HG03280 (cell line): ENCODE data around the gene MXI1.
"Not testable (repeated sequence)": the region's sequence is repeated elsewhere in the genome, so short reads cannot be mapped to it uniquely, and the experiment has no call there.

Source experiments
- ATAC-seq: cut with Tn5 transposase; IDR thresholded peaks from one replicate; pipeline ENCODE4 v1.9.1; 2021; ENCODE audit warnings: mild to moderate bottlenecking, moderate library complexity; ENCODE audit not compliant: unreplicated experiment

The MXI1 gene

GRCh38 chr10:110233846-110234245 is 26.4 kb downstream of the MXI1 start:
- ATAC-seq, result no peak

GRCh38 chr10:110237894-110238480 is 30.6 kb downstream of the MXI1 start:
- ATAC-seq, result no peak

DNA sequence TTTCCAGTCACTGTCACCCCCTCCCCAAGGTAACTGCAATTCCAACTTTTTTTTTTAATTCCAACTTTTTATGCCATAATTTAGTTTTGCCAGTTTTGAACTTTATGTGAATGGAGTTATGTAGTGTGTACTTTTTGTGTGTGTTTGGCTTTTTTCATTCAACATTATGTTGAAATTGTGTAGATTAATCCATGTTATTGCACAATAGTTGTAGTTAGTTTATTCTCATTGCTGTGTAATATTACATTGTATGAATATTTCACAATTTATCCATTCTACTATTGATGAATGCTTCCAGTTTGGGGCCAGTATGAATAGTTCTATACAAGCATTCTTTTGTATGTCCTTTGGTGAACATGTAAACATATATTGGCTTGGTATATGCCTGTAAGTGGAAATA is 32.5 kb downstream of the MXI1 start:
- ATAC-seq, result no peak

DNA sequence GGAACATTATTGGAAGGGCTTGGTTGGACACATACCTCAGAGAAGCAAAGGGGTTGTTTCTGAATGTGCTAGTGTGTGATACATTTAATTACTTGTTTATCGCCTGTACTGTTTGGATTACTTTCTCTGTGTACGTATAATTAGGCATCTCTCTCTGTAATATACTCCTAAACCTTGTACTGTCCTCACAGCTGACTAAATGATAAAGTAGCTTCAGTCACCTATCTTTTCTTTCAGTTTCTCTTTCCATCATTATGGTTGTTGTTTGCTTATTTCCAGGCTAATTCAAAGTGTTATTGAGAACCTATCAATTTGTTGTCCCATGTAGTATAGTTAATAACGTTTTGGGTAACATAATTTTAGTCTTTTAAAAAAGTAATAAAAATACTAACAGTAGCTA is 34.0 kb downstream of the MXI1 start:
- no peak for ATAC-seq

- no peak for ATAC-seq
Observed at GRCh38 chr10:110241841-110242240, 34.4 kb downstream of the MXI1 start.

- ATAC-seq, result no peak
Observed at GRCh38 chr10:110242511-110242910, 35.1 kb downstream of the MXI1 start.

DNA sequence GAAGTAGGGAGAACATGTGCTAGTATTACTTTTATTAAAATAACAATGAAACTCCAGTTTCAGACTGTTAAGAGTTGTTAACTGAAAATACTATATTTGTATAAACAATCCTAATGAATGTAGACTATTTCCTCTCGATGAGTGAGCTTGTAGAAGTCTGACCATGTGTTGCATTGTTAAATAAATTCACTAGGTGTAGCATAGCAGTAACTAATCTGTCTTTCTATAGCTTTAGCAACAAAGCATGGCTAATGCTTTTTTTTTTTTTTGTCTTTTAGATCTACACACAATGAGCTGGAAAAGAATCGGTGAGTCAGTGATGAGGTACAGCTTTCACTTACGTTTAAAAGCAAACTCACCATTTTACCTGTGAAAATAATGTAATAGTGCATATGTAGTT is 37.1 kb downstream of the MXI1 start:
- ATAC-seq, result no peak

GRCh38 chr10:110247833-110248232 is 40.4 kb downstream of the MXI1 start:
- ATAC-seq, result not testable (repeated sequence)

- ATAC-seq, result peak; percentile 64
Observed at GRCh38 chr10:110249489-110249888, 42.1 kb downstream of the MXI1 start.

- peak; percentile 86 for ATAC-seq
Observed at GRCh38 chr10:110251392-110251791, 44.0 kb downstream of the MXI1 start.

GRCh38 chr10:110252151-110252550 is 44.7 kb downstream of the MXI1 start:
- no peak for ATAC-seq

GRCh38 chr10:110254467-110254866 is 47.1 kb downstream of the MXI1 start:
- no peak for ATAC-seq

DNA sequence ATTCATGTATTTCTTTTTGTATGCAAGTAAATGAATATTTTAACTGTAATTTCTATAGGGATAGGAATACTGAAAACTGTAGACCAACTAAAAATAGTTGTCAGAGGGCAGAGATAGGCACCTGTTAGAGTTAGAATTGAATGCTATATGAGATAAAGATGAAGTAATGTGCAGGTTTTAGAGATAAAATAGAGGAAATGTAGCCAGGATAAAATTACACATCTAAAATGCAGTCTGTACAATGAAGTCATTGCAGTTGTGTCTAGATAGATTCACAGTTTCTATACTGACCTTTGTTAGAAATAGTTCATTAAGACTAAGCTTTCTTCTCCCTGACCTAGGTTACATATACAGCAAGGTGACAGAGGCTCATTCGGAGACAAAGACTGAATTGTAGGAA is 51.1 kb downstream of the MXI1 start:
- ATAC-seq, result no peak

GRCh38 chr10:110259317-110259716 is 51.9 kb downstream of the MXI1 start:
- no peak for ATAC-seq

- no peak for ATAC-seq
Observed at GRCh38 chr10:110260746-110261477, 53.5 kb downstream of the MXI1 start.

DNA sequence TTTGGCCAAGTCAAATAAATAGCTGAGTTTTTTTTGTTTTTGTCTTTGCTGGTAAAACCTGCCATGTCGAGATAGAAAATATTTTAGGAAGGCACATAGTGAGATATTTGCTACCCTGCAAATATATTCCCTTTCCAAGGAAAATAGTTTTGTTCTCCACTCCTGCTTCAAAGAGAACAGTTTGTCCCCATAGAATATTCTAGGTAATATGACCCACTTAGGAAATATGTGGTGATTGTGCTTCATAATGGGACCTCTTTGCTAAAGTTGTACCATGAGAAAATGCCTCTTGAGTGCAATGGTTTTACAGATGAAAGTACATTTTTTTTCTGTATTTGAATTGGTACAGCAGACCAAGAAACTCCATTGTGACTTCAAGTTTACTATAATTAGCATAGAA is 55.8 kb downstream of the MXI1 start:
- ATAC-seq, result no peak

GRCh38 chr10:110265573-110266193 is 58.3 kb downstream of the MXI1 start:
- no peak for ATAC-seq

GRCh38 chr10:110267276-110267675 is 59.9 kb downstream of the MXI1 start:
- no peak for ATAC-seq

DNA sequence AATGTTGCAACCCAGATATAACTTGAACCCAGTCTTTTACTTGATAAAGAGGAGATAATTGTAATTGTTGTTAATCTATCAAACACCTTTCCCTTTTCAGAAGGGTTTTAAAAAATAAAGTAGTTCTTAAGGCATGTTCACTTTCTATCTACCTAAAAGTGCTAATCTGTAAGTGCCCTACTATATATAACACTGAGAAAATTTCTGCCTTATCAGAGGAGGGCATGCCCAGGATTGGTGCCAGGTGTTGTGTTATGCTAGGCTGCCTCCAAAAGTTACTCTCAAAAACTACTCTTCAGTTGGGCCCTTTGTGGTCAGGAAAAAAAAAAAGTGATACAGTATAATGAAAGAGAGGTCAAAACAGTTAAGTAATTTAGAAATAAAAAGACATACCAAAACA is 61.0 kb downstream of the MXI1 start:
- ATAC-seq, result no peak

GRCh38 chr10:110268971-110269370 is 61.6 kb downstream of the MXI1 start:
- ATAC-seq, result no peak

DNA sequence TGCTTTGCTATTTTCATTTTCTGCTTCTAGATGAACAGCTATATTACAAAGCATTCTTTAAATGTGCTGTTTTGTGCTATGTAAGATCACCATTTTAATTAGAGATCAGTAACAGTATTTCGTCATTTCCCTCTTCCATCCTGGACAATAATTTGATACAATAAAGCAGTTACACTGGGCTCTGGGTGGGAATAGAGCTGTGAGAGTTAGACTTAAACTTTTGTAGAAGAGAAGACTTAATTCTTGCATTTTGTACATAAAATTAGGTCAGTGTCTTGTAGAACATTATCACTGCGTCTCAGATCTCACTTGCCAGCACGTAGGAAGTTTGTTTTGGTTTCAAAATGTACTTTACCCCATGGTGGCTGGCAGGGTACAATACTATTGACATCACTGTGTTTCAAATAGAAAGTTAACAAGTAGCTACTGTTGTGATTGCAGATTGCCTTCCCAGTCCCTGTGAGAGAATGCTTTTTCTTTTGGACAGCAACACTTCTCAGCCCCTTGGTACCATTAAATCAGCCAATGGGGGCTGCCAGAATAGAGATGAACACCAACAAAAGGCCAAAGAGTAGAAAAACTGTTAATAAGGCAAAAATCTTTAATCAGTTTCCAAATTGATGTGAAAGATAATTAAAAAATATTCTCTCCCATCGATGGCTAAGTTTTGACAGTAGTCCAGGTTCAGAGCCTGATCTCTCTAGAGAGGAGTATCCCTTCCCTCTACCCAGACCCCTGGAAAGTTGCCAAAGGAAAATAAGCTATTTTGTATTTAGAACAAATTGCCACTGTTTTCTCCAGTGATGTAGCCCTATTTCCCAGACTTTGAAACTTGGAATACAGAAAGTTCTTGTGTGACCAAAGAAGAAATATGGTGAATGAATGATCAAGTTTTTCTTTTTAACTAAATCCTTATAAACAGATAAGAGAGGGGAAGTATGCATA is 62.2 kb downstream of the MXI1 start:
- ATAC-seq, result no peak
